ENCODE results near the gene SERGEF. TPM values are rescaled to one million over a fixed set of nuclear protein-coding genes. Genes with fewer than 3 reads are reported as not detected.

SERGEF gene
- total and polyA plus RNA-seq, 2 of the 13 experiments (the other 11 are each of a cell fraction or from before 2014, with no cell fraction given) = 54.5 to 114 TPM

DNA sequence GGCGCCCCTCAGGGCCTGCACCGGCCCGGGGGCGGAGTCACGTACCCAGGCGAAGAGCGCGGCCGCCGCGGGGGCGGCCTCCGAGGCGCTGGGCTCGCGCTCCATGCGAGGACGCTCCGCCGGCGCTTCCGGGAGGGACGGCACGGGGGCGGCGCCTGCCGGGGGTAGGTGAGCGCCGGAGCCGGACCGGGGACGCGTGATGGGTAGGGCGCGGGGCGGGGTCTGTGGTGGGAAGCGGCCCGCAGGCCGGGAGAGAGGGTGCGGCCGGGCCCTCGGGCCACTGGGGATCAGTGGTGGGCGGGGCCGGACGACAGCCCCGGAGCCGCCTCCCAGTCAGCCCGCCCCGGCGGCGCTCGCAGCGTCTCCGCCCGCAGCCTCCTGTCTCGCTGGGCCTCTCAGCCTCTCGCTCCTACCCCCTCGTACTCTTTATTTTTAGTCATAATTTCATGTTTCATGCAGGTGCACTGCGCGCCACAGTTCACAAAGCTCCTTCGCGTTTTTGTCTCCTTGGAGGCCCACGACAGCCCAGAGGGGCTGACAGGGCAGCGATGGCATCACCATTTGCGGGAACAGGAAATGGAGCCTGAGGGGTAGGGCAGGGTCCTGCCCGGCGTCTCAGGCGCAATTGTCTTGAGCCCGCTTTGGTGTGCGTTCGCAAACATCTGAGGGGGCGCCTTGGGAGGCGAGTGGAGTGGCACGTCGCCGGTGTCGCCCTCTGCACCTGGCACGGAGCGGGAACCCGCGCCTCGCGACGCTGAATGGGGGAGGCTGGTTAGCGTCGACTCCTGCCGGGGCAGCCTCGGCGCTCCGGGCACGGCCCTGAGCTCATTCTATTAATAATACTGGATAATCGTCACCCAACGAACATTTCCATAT is at the start of gene SERGEF (continued):
- TF ChIP-seq PTBP1 (IDR thresholded peaks at IDR 0.05; ENCODE audit: low read depth, low read length, poor library complexity, severe bottlenecking) (no peak), AGO2 (optimal IDR thresholded peaks at IDR 0.05; ENCODE audit: low read depth, low read length) (peak; percentile 83), ZSCAN30 (CRISPR knock-in tag; IDR thresholded peaks at IDR 0.05) (0 out of 2 replicates have a peak, but pooled peaks have one; percentile 16), ATRX (CRISPR knock-in tag; IDR thresholded peaks at IDR 0.05; ENCODE audit: borderline replicate concordance) (no peak), ZNF792 (CRISPR knock-in tag; IDR thresholded peaks at IDR 0.05) (no peak; the same call in 1 of the 2 replicates), FOSL2 (CRISPR knock-in tag; IDR thresholded peaks at IDR 0.05) (peak; percentile 49; the same call in 1 of the 2 replicates), ZKSCAN1 (IDR thresholded peaks at IDR 0.05; ENCODE audit: low read length) (no peak), ZNF430 (CRISPR knock-in tag; IDR thresholded peaks at IDR 0.05) (peak; percentile 57), KMT2B (CRISPR knock-in tag; IDR thresholded peaks at IDR 0.05) (peak; percentile 77), ESRRA (CRISPR knock-in tag; IDR thresholded peaks at IDR 0.05; ENCODE audit: low read depth) (no peak), ZFP36L1 (CRISPR knock-in tag; IDR thresholded peaks at IDR 0.05) (0 out of 2 replicates have a peak, but pooled peaks have one; percentile 75), TAF1 (CRISPR knock-in tag; IDR thresholded peaks at IDR 0.05) (peak; percentile 66), JUNB (CRISPR knock-in tag; IDR thresholded peaks at IDR 0.05; ENCODE audit: borderline replicate concordance) (no peak), KAT2B (IDR thresholded peaks at IDR 0.05; ENCODE audit: borderline replicate concordance, low read depth, low read length) (no peak), POGZ (CRISPR knock-in tag; IDR thresholded peaks at IDR 0.05) (no peak; the same call in 1 of the 2 replicates), REL (CRISPR knock-in tag; conservative IDR thresholded peaks at IDR 0.05) (no peak)
- TF ChIP-seq, protein P1, sequence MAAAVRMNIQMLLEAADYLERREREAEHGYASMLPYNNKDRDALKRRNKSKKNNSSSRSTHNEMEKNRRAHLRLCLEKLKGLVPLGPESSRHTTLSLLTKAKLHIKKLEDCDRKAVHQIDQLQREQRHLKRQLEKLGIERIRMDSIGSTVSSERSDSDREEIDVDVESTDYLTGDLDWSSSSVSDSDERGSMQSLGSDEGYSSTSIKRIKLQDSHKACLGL (CRISPR knock-in tag; IDR thresholded peaks at IDR 0.05) = peak; percentile 58; the same call in 1 of the 2 replicates
- TF ChIP-seq, protein P2, sequence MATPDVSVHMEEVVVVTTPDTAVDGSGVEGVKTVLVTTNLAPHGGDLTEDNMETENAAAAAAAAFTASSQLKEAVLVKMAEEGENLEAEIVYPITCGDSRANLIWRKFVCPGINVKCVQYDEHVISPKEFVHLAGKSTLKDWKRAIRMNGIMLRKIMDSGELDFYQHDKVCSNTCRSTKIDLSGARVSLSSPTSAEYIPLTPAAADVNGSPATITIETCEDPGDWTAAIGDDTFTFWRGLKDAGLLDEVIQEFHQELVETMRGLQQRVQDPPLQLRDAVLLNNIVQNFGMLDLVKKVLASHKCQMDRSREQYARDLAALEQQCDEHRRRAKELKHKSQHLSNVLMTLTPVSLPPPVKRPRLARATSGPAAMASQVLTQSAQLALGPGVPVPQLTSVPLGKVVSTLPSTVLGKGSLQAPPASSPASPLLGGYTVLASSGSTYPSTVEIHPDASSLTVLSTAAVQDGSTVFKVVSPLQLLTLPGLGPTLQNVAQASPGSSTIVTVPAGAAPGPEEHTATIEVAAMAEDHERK (CRISPR knock-in tag; IDR thresholded peaks at IDR 0.05; ENCODE audit: low read depth) = 0 out of 2 replicates have a peak, but pooled peaks have one; percentile 34
- TF ChIP-seq, protein P3, sequence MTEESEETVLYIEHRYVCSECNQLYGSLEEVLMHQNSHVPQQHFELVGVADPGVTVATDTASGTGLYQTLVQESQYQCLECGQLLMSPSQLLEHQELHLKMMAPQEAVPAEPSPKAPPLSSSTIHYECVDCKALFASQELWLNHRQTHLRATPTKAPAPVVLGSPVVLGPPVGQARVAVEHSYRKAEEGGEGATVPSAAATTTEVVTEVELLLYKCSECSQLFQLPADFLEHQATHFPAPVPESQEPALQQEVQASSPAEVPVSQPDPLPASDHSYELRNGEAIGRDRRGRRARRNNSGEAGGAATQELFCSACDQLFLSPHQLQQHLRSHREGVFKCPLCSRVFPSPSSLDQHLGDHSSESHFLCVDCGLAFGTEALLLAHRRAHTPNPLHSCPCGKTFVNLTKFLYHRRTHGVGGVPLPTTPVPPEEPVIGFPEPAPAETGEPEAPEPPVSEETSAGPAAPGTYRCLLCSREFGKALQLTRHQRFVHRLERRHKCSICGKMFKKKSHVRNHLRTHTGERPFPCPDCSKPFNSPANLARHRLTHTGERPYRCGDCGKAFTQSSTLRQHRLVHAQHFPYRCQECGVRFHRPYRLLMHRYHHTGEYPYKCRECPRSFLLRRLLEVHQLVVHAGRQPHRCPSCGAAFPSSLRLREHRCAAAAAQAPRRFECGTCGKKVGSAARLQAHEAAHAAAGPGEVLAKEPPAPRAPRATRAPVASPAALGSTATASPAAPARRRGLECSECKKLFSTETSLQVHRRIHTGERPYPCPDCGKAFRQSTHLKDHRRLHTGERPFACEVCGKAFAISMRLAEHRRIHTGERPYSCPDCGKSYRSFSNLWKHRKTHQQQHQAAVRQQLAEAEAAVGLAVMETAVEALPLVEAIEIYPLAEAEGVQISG (CRISPR knock-in tag; IDR thresholded peaks at IDR 0.05) = peak; percentile 71
- TF ChIP-seq, protein P4, sequence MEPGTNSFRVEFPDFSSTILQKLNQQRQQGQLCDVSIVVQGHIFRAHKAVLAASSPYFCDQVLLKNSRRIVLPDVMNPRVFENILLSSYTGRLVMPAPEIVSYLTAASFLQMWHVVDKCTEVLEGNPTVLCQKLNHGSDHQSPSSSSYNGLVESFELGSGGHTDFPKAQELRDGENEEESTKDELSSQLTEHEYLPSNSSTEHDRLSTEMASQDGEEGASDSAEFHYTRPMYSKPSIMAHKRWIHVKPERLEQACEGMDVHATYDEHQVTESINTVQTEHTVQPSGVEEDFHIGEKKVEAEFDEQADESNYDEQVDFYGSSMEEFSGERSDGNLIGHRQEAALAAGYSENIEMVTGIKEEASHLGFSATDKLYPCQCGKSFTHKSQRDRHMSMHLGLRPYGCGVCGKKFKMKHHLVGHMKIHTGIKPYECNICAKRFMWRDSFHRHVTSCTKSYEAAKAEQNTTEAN (CRISPR knock-in tag; conservative IDR thresholded peaks at IDR 0.05) = peak; percentile 20; the same call in 1 of the 2 replicates
- TF ChIP-seq, protein P5, sequence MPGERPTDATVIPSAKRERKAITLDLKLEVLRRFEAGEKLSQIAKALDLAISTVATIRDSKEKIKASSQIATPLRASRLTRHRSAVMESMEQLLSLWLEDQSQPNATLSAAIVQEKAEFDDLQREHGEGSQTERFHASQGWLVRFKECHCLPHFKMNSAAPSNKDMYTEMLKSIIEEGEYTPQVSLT (CRISPR knock-in tag; IDR thresholded peaks at IDR 0.05; ENCODE audit: borderline replicate concordance, low read depth) = no peak
